Inflammatory macrophage (primary cell): ENCODE results near the gene SPATA19.
A peak's percentile ranks its signal among the peaks of the same experiment; 100 is the strongest.

Source experiments
- DNase-seq, 2 donors: peaks; one replicate each; pipeline ENCODE4 v3.0.0-alpha.2; 2020 to 2022

SPATA19 gene

DNA sequence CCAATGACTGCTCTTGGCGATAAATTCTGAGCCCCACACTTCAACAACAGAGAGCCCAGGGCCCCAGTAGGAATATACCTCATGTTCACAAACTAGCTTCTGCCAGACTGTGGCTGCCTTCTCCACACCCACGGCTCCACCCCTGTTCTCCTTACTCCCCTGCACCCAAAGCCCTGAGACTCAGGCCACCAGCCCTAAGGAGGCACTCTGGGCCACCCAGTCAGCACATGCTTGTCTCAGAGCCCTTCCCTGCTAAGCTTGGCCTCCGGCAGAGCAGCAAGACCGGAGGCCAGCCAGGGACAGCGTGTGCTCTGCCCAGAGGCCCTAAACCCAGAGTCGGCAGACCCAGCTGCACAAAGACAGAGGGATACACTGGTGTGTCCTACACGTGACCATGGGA lies 27.9 kb downstream of the SPATA19 start:
- no peak for DNase-seq

DNA sequence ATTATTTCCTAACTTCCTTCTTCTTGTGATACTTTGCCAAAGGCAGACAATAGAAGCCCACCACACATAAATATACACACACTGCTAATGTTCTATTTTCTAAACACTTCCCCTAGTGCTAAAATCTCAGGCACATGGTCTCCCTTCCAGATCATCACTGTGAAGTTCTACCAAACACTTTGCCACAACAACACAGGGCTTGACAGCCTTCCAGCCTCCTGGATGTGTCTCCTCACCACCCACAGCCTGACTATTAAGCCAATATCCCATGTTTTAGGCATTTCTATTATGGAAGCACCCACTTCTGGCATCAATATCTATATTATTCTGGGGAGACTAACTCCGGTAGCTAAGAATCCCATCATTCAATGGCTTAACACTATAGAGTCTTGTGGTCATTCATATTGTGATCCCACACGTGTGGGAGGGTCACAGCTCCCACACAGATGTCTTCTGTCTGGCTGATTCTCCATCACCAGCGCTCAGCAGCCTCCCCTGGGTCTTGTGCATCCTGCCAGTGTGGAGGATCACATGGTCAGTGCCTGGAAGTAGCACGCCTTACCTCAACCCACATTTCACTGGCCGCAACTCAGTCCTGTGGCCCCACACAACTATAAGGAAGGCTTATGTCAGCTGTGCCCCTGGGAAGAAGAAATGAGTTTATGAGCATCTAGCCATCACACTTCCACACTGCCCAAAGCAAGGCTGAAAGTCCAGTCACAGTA lies 29.0 kb downstream of the SPATA19 start:
- no peak for DNase-seq

GRCh38 chr11:133815636-133816035 lies 29.7 kb downstream of the SPATA19 start:
- DNase-seq = no peak

GRCh38 chr11:133814588-133815100 lies 30.7 kb downstream of the SPATA19 start:
- no peak for DNase-seq

GRCh38 chr11:133811850-133812685 lies 33.2 kb downstream of the SPATA19 start:
- no peak for DNase-seq

GRCh38 chr11:133810766-133811165 lies 34.5 kb downstream of the SPATA19 start:
- no peak for DNase-seq

- DNase-seq = no peak
Observed at GRCh38 chr11:133809569-133810491, 35.5 kb downstream of the SPATA19 start.

GRCh38 chr11:133808393-133809140 lies 36.7 kb downstream of the SPATA19 start:
- peak; percentile 6 to 38 for DNase-seq

DNA sequence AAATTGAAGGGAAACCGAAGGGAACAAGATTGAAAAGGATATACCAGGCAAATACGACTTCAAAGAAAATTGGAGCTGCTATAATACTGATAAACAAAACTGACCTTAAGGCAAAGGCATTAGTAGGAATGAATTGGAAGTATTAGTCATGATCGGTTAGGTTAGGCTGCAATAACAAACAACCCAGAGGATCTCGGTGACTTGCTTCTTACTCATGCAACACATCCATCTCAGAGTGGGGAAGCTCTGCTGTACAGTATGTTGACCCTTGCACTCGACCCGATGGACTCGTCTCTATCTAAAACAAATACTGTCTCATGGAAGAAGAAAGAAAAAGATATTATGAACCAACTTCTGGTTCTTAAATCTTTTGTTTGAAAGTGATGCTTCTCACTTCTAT lies 42.3 kb downstream of the SPATA19 start:
- no peak for DNase-seq

- DNase-seq = no peak
Observed at GRCh38 chr11:133801356-133801755, 44.0 kb downstream of the SPATA19 start.

DNA sequence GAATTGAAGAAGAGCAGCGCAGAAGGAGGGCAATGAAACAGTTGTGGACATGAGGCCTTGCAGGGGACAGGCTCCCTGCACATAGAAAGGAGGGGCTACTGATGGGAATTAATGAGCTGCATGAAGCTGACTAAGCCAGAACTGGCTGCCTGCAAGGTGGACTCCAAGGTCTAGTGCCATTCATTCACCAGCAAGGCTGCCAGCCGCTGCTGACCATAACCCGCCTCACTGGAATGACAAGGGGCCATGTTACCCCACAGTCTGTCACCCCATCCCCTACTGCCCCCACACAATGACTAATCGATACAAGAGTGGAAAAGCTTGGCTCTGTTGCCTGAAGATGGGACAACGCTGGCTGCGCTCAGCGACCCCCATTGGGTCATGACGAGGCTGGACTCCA lies 44.6 kb downstream of the SPATA19 start:
- no peak for DNase-seq

- no peak for DNase-seq
Observed at GRCh38 chr11:133797554-133797953, 47.8 kb downstream of the SPATA19 start.

DNA sequence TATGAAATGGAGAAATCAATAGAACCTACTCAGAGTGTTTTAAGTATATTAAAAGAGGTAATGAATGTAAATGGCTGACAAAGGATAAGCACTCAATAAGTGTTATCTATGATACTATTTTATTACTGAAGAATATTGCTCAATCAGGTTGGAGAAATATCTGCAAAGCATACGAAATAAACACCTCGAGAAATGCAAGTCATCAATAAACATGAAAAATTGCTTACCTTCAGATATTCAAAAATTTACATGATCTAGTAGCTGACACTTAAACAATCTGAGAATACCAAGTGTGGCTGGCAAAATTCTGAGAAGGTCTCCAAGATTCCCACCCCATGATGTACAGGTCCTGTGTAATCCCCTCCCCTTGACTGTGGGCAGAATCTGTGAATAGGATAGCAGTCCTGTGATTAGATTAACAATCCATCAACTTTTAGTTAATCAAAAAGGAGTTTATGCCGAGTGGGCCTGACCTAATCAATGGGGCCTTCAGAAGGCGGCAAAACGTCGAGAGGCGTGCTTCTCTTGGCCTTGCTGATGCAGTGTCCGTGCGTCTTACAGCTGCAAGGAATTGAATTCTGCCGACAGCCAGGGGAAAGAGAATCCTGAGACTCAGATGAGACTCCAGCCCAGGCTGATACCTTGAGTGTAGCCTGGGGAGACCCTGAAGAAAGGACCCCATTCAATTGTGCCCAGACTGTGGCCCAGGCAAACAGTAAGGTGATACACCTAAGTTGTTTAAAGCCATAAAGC lies 49.1 kb downstream of the SPATA19 start:
- no peak for DNase-seq

- DNase-seq = no peak
Observed at GRCh38 chr11:133795088-133795487, 50.2 kb downstream of the SPATA19 start.

DNA sequence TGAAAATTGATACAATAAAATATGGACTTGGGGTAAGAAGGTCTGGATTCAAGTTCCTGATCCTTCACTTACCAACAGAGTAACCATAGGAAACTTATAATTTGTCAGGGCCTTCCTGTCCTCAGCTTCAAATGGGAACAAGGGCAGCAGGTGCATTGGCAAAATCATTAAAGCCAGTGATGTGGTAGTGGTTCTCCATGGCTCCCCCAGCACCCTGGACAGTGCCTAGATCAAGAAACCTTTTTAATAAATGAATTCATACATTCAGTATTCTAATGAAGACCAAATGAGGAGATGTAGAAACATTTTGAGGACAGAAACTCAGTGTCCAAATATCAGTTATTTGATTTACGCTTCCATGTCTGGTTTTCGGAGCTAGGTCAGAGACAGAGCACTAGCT lies 51.1 kb downstream of the SPATA19 start:
- no peak for DNase-seq

DNA sequence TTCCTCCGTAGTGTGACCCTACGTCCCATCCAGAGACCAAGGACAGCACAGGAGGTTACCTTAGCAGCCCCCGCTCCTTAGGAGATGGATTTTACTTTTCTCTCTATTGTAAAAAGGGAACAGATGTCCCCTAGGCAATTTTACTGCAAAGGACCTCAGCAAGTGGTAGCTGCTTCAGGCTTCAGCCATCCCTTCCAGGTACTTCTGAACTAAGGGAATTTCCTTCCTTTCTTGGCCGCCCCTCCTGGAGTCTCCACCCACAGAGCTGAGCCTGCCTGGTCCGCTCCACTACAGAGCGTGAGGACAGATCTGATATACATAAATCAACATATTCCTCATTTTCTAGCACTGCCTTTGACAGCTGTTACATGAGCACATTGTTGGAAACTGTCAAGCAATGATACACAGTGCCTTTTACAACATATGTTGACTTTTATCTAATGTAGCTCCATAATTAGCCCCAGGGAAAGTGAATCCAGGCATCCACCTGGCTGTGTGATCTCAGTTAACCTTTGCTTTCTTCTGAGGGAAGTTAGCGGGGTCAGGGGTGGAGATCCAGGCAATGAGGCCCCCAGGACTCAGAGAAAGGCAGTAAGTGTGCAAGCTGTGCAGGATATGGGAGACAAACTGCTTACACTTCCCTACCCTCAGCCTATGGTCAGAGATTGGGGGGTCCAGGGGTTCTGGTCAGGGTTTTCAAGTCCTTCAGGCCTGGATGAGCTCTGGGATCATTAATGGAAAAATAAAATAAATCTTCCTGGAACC lies 51.9 kb downstream of the SPATA19 start:
- no peak for DNase-seq

- DNase-seq = no peak
Observed at GRCh38 chr11:133790995-133791394, 54.3 kb downstream of the SPATA19 start.
